Thoracic aorta (tissue), 2 donors: ENCODE data around the gene EXOC6B. TPM values are rescaled to one million over a fixed set of nuclear protein-coding genes. Genes with fewer than 3 reads are reported as not detected.

Experiments
- ATAC-seq: fragments of 150-250 bp; one replicate; pipeline ENCODE4 v1.8.0; 2017; ENCODE audit warnings: low read depth; ENCODE audit not compliant: insufficient number of reproducible peaks, low FRiP score
- DNase-seq: peaks from one replicate; pipeline ENCODE4 v3.0.0-alpha.2; 2020; ENCODE audit warnings: low spot score
- H3K27ac ChIP-seq, 2 donors: fragments of 200-600 bp; sonication (generic); 1 replicate in 1 of 2; 2 replicates in 1 of 2; pipeline ENCODE4 v1.5.1; 2016; ENCODE audit warnings: mild to moderate bottlenecking in 2 of 2, moderate library complexity in 2 of 2
- H3K27me3 ChIP-seq: fragments of 200-600 bp; sonication (generic); replicated peaks from 2 replicates; pipeline ENCODE4 v1.6.0; 2016; ENCODE audit warnings: mild to moderate bottlenecking; ENCODE audit not compliant: insufficient read depth
- H3K36me3 ChIP-seq: fragments of 200-600 bp; sonication (generic); one replicate; pipeline ENCODE4 v1.5.1; 2016
- H3K4me1 ChIP-seq, 2 donors: fragments of 200-600 bp; sonication (generic); 1 replicate in 1 of 2; 2 replicates in 1 of 2; pipeline versions ENCODE4 v1.5.1 to v1.6.0; 2016; ENCODE audit warnings: low read depth in 2 of 2, mild to moderate bottlenecking in 1 of 2; ENCODE audit not compliant: control insufficient read depth in 1 of 2
- H3K4me3 ChIP-seq: fragments of 200-600 bp; sonication (generic); 2 replicates; pipeline ENCODE4 v1.5.1; 2016; ENCODE audit warnings: mild to moderate bottlenecking
- H3K9me3 ChIP-seq: fragments of 200-600 bp; sonication (generic); 2 replicates; pipeline ENCODE4 v1.5.1; 2016
- total RNA-seq, 2 donors: library from RNA; depleted of rRNA; stranded (reverse); fragments of >200 nt; gene quantifications; one replicate each; pipeline versions ENCODE4 v1.1.0 to v1.2.3, GENCODE V29; 2016
- TF ChIP-seq, protein P1 (sequence below): fragments of 200-600 bp; sonication (generic); IDR thresholded peaks from one replicate; pipeline ENCODE4 v1.5.1; 2019; ENCODE audit warnings: antibody characterized with exemption

The EXOC6B gene
- total RNA-seq, 2 donors from 2014 or later = 29.6 to 44.5 TPM

- Histone ChIP-seq H3K27me3 (no peaks in the 10 kb centered on the region), H3K36me3 (no peaks in the 10 kb centered on the region), H3K9me3 (no peaks in the 10 kb centered on the region), H3K4me3 (no peak overlapping the region), H3K4me1 (no peaks in the 10 kb centered on the region), H3K27ac (no peak overlapping the region)
- TF ChIP-seq, protein P1, sequence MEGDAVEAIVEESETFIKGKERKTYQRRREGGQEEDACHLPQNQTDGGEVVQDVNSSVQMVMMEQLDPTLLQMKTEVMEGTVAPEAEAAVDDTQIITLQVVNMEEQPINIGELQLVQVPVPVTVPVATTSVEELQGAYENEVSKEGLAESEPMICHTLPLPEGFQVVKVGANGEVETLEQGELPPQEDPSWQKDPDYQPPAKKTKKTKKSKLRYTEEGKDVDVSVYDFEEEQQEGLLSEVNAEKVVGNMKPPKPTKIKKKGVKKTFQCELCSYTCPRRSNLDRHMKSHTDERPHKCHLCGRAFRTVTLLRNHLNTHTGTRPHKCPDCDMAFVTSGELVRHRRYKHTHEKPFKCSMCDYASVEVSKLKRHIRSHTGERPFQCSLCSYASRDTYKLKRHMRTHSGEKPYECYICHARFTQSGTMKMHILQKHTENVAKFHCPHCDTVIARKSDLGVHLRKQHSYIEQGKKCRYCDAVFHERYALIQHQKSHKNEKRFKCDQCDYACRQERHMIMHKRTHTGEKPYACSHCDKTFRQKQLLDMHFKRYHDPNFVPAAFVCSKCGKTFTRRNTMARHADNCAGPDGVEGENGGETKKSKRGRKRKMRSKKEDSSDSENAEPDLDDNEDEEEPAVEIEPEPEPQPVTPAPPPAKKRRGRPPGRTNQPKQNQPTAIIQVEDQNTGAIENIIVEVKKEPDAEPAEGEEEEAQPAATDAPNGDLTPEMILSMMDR = no peak
- no peak for ATAC-seq
- DNase-seq = no peak
These were observed 634.4 kb downstream of the EXOC6B start for GRCh38 chr2:72191441-72191840.

- DNase-seq (no peak), ATAC-seq (no peak)
- Histone ChIP-seq H3K36me3 (no peaks in the 10 kb centered on the region), H3K4me1 (peaks cover 0 to 7% of the 10 kb centered on the region in 2 donors), H3K4me3 (no peak overlapping the region), H3K9me3 (no peaks in the 10 kb centered on the region), H3K27me3 (no peaks in the 10 kb centered on the region), H3K27ac (no peak overlapping the region)
- TF ChIP-seq, protein P1 = no peak
These were observed 640.6 kb downstream of the EXOC6B start for GRCh38 chr2:72185206-72185605.

DNA sequence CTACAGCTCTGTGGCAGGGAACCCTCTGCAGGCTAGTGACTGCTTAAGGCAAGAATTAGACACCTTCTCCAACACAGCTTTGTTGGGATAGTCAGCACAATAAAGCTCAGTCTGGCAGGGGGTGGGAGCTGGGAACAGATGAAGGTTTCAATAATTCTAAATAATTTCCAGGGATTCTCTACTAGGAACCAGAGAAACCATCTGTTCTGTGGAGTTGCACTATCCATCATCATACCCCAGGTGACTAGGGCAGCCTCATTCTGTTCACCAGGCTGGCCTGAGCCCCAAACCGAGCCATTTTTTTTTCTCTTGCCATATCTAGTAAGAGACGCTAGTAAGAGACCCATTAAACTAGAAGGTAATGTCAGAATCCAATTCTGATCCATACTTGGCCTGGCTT is 642.4 kb downstream of the EXOC6B start:
- ATAC-seq (no peak), DNase-seq (no peak)
- H3K36me3 ChIP-seq = no peaks in the 10 kb centered on the region
- no peaks in the 10 kb centered on the region for H3K27me3 ChIP-seq
- peaks cover 0 to 7% of the 10 kb centered on the region in 2 donors for H3K4me1 ChIP-seq
- TF ChIP-seq, protein P1 = no peak
- no peaks in the 10 kb centered on the region for H3K9me3 ChIP-seq
- H3K27ac ChIP-seq = no peak overlapping the region
- H3K4me3 ChIP-seq = no peak overlapping the region

- H3K27ac ChIP-seq = no peak overlapping the region
- no peaks in the 10 kb centered on the region for H3K9me3 ChIP-seq
- H3K27me3 ChIP-seq = no peaks in the 10 kb centered on the region
- DNase-seq (no peak), ATAC-seq (no peak)
- H3K36me3 ChIP-seq = no peaks in the 10 kb centered on the region
- peaks cover 0 to 7% of the 10 kb centered on the region in 2 donors for H3K4me1 ChIP-seq
- TF ChIP-seq, protein P1 = no peak
- no peak overlapping the region for H3K4me3 ChIP-seq
These were observed 642.8 kb downstream of the EXOC6B start for GRCh38 chr2:72183016-72183415.

- H3K9me3 ChIP-seq = no peaks in the 10 kb centered on the region
- DNase-seq = no peak
- ATAC-seq = no peak
- peaks cover 0 to 7% of the 10 kb centered on the region in 2 donors for H3K4me1 ChIP-seq
- H3K4me3 ChIP-seq = no peak overlapping the region
- H3K27ac ChIP-seq = no peak overlapping the region
- H3K36me3 ChIP-seq = no peaks in the 10 kb centered on the region
- TF ChIP-seq, protein P1 = no peak
- H3K27me3 ChIP-seq = no peaks in the 10 kb centered on the region
These were observed 643.3 kb downstream of the EXOC6B start for GRCh38 chr2:72182547-72182946.
